Nephron (organoid): ENCODE measurements around the gene SEMA4C.
A peak's percentile ranks its signal among the peaks of the same experiment; 100 is the strongest.

Experiments
- H3K27ac Mint-ChIP-seq, 3 experiments: 2 replicates each; pipeline ENCODE4 v1.8.0; 2020; ENCODE audit warnings: mixed read lengths in 3 of 3, mild to moderate bottlenecking in 2 of 3, moderate library complexity in 1 of 3
- H3K27me3 Mint-ChIP-seq: 2 replicates; pipeline ENCODE4 v1.8.0; 2021; ENCODE audit warnings: low read depth, mild to moderate bottlenecking, moderate library complexity, mixed read lengths
- H3K36me3 Mint-ChIP-seq: 2 replicates; pipeline ENCODE4 v1.8.0; 2020; ENCODE audit warnings: low read depth, mixed read lengths
- H3K4me1 Mint-ChIP-seq: 2 replicates; pipeline ENCODE4 v1.8.0; 2020; ENCODE audit warnings: mixed read lengths
- H3K4me3 Mint-ChIP-seq, 3 experiments: 2 replicates each; pipeline ENCODE4 v1.8.0; 2020; ENCODE audit warnings: mild to moderate bottlenecking in 3 of 3, mixed read lengths in 3 of 3, moderate library complexity in 2 of 3
- H3K9me3 Mint-ChIP-seq: 2 replicates; pipeline ENCODE4 v1.8.0; 2020; ENCODE audit warnings: mixed read lengths
- TF ChIP-seq, protein P1 (sequence below), 3 experiments: fragments of 200-600 bp; sonication (generic); IDR thresholded peaks; one replicate each; pipeline ENCODE4 v1.5.0; 2021; ENCODE audit warnings: antibody characterized with exemption in 3 of 3; ENCODE audit not compliant: unreplicated experiment in 3 of 3

The SEMA4C gene

DNA sequence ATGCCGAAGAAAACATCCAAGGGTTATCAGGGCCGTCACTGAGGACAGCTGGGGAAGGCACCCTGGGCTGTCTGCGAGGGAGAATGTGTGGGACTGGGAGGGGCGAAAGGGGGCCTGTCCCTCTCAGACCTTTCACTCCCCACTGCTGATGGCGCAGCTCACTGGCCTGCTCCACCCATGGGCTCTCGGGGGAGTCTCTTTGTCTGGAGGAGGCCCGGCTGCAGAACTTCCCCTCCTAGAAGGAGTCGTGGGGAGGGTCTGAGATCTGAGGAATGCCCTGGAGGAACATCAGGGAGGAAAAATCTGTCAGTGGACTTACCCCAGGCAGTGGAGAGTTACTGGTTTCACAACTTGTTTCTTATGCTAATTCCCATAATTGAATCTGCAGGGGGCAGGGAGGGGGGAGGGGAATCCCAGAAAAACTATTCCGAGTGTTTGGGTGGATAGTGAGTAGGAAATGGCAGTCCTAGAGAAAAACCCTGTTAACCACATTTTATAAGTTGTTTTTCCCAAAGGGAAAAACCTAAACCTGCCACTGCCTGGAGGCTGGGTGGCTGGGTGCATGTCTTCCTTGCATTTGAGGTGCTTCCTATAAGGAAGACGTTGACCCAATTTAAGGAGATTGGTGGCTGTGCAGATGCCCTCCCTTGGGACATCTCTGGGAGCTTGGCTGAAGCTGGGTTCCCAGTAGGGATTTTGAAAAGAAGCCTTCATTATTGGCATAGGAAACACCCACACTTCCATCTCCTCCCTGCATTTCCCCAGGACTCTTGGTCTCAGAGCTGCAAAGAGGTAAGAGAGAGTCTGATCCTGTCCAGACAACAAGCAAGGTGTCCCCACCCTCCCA lies 11.7 kb upstream of the SEMA4C start:
- Mint-ChIP-seq H3K36me3 (no peaks in the 10 kb centered on the region), H3K4me1 (peaks cover 43% of the 10 kb centered on the region), H3K9me3 (no peaks in the 10 kb centered on the region), H3K4me3 (no peak overlapping the region), H3K27me3 (no peaks in the 10 kb centered on the region), H3K27ac (peak overlapping the region; percentile 74 to 87 (median 85))
- TF ChIP-seq, protein P1, sequence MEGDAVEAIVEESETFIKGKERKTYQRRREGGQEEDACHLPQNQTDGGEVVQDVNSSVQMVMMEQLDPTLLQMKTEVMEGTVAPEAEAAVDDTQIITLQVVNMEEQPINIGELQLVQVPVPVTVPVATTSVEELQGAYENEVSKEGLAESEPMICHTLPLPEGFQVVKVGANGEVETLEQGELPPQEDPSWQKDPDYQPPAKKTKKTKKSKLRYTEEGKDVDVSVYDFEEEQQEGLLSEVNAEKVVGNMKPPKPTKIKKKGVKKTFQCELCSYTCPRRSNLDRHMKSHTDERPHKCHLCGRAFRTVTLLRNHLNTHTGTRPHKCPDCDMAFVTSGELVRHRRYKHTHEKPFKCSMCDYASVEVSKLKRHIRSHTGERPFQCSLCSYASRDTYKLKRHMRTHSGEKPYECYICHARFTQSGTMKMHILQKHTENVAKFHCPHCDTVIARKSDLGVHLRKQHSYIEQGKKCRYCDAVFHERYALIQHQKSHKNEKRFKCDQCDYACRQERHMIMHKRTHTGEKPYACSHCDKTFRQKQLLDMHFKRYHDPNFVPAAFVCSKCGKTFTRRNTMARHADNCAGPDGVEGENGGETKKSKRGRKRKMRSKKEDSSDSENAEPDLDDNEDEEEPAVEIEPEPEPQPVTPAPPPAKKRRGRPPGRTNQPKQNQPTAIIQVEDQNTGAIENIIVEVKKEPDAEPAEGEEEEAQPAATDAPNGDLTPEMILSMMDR (IDR thresholded peaks at IDR 0.05; ENCODE audit: unreplicated experiment in 3 of 3) = no peak

- no peaks in the 10 kb centered on the region for H3K9me3 Mint-ChIP-seq
- no peaks in the 10 kb centered on the region for H3K36me3 Mint-ChIP-seq
- no peaks in the 10 kb centered on the region for H3K27me3 Mint-ChIP-seq
- H3K27ac Mint-ChIP-seq = peak overlapping the region; percentile 74 to 87 (median 85)
- H3K4me3 Mint-ChIP-seq = peak overlapping the region in 1 of 3 experiments; percentile 9
- peaks cover 43% of the 10 kb centered on the region for H3K4me1 Mint-ChIP-seq
- TF ChIP-seq, protein P1 (IDR thresholded peaks at IDR 0.05; ENCODE audit: unreplicated experiment in 3 of 3) = no peak
Observed at GRCh38 chr2:96880891-96881273, 11.0 kb upstream of the SEMA4C start.

DNA sequence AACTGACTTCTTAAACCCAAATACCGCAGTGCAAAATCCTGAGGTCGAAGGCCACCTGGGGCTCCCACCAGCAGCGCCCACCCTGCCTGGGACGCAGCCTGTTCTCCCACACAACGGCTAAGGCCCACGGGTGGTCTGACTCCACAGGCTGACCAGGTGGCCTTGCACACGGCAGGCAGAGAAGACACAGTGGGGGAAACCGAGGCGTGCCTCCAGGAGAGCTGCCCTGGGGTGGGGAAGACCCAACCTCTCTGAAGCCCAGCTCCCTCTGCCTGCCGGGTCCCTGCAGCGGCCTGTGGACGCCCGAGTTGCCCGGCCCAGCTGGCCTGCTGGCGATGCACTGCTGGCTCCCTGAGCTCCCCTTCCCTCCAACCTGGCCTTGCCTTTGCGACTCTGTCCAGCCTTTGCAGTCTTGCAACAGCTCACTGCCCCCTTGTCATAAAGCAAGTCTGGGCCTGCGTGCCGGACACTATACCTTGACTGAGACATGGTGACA lies 9.7 kb upstream of the SEMA4C start:
- Mint-ChIP-seq H3K4me1 (peaks cover 53% of the 10 kb centered on the region), H3K4me3 (no peak overlapping the region), H3K27me3 (no peaks in the 10 kb centered on the region), H3K9me3 (no peaks in the 10 kb centered on the region), H3K36me3 (no peaks in the 10 kb centered on the region), H3K27ac (peak overlapping the region; percentile 76 to 81 (median 77))
- TF ChIP-seq, protein P1 (IDR thresholded peaks at IDR 0.05; ENCODE audit: unreplicated experiment in 3 of 3) = no peak

- H3K4me1 Mint-ChIP-seq = peaks cover 59% of the 10 kb centered on the region
- TF ChIP-seq, protein P1 (IDR thresholded peaks at IDR 0.05; ENCODE audit: unreplicated experiment in 3 of 3) = no peak
- H3K36me3 Mint-ChIP-seq = no peaks in the 10 kb centered on the region
- no peaks in the 10 kb centered on the region for H3K9me3 Mint-ChIP-seq
- no peaks in the 10 kb centered on the region for H3K27me3 Mint-ChIP-seq
- no peak overlapping the region for H3K4me3 Mint-ChIP-seq
- H3K27ac Mint-ChIP-seq = peak overlapping the region; percentile 27 to 85 (median 70)
Observed at GRCh38 chr2:96878796-96879544, 9.1 kb upstream of the SEMA4C start.

DNA sequence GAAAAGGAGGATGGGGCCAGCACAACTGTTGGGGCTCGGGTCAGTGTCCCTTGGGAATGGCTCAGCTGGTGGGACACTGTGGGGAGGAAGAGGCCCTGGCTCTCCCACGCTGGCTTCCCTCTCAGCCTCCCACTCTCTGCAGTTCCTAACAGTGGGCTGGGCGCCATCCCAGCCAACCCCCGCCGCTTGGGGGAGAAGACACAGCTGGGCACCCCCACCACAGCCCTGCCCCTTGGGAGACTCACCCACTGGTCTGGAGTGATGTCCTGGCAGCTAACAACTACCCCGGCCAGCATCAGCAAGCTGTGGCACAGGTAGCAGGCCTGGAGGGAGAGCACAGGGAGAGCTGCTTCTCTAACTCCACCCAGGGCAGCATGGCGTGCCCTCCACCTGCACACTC lies 8.3 kb upstream of the SEMA4C start:
- Mint-ChIP-seq H3K9me3 (no peaks in the 10 kb centered on the region), H3K36me3 (no peaks in the 10 kb centered on the region), H3K4me1 (peaks cover 61% of the 10 kb centered on the region), H3K27me3 (no peaks in the 10 kb centered on the region), H3K4me3 (no peak overlapping the region), H3K27ac (peak overlapping the region; percentile 27 to 85 (median 70))
- TF ChIP-seq, protein P1 (IDR thresholded peaks at IDR 0.05; ENCODE audit: unreplicated experiment in 3 of 3) = no peak
